Neural progenitor cell (in vitro differentiated cells): ENCODE measurements around the gene LIMA1. TPM values are rescaled to one million over a fixed set of nuclear protein-coding genes. Genes with fewer than 3 reads are reported as not detected.

Experiments used
- DNase-seq: peaks from one replicate; pipeline ENCODE4 v3.0.0-alpha.2; 2016; ENCODE audit warnings: low spot score
- H2AFZ ChIP-seq: fragments of 200-600 bp; sonication (generic); replicated peaks from 2 replicates; pipeline ENCODE4 v1.6.1; 2016; ENCODE audit warnings: antibody characterized with exemption
- H3F3A ChIP-seq: fragments of 200-600 bp; sonication (generic); 2 replicates; pipeline ENCODE4 v1.6.1; 2016; ENCODE audit warnings: antibody characterized with exemption, low read depth
- H3K27ac ChIP-seq: fragments of 200-600 bp; sonication (generic); 2 replicates; pipeline ENCODE4 v1.5.1; 2016; ENCODE audit warnings: mild to moderate bottlenecking
- H3K27me3 ChIP-seq: fragments of 200-600 bp; sonication (generic); 2 replicates; pipeline ENCODE4 v1.6.1; 2016; ENCODE audit warnings: mild to moderate bottlenecking, moderate library complexity
- H3K36me3 ChIP-seq: fragments of 200-600 bp; sonication (generic); 2 replicates; pipeline ENCODE4 v1.5.1; 2016
- H3K4me1 ChIP-seq: fragments of 200-600 bp; sonication (generic); 2 replicates; pipeline ENCODE4 v1.6.1; 2016; ENCODE audit warnings: mixed run types
- H3K4me2 ChIP-seq: fragments of 200-600 bp; sonication (generic); 2 replicates; pipeline ENCODE4 v1.6.1; 2016
- H3K4me3 ChIP-seq: fragments of 200-600 bp; sonication (generic); 2 replicates; pipeline ENCODE4 v1.5.1; 2016
- H3K79me2 ChIP-seq: fragments of 200-600 bp; sonication (generic); 2 replicates; pipeline ENCODE4 v1.6.1; 2016; ENCODE audit warnings: low read depth
- H3K9ac ChIP-seq: fragments of 200-600 bp; sonication (generic); 2 replicates; pipeline ENCODE4 v1.6.1; 2016
- H3K9me3 ChIP-seq: fragments of 200-600 bp; sonication (generic); 2 replicates; pipeline ENCODE4 v1.5.1; 2016; ENCODE audit warnings: low read depth
- H4K20me1 ChIP-seq: fragments of 200-600 bp; sonication (generic); 2 replicates; pipeline ENCODE4 v1.6.1; 2016; ENCODE audit warnings: low read depth
- H3K27ac Mint-ChIP-seq: 3 replicates; pipeline ENCODE4 v1.8.0; 2021; ENCODE audit warnings: mixed read lengths
- H3K27me3 Mint-ChIP-seq: 2 replicates; pipeline ENCODE4 v1.8.0; 2022; ENCODE audit warnings: low read depth, mild to moderate bottlenecking, inconsistent platforms, moderate library complexity, mixed read lengths; ENCODE audit not compliant: insufficient read depth
- H3K36me3 Mint-ChIP-seq: 3 replicates; pipeline ENCODE4 v1.8.0; 2021; ENCODE audit warnings: mixed read lengths
- H3K4me1 Mint-ChIP-seq: 3 replicates; pipeline ENCODE4 v1.8.0; 2021; ENCODE audit warnings: mixed read lengths
- H3K4me3 Mint-ChIP-seq: 3 replicates; pipeline ENCODE4 v1.8.0; 2021; ENCODE audit warnings: mild to moderate bottlenecking, moderate library complexity, mixed read lengths
- H3K9me3 Mint-ChIP-seq: 3 replicates; pipeline ENCODE4 v1.8.0; 2020; ENCODE audit warnings: mixed read lengths
- CTCF ChIP-seq: fragments of 200-600 bp; sonication (generic); IDR thresholded peaks from 2 replicates; pipeline ENCODE4 v1.5.1; 2017; ENCODE audit warnings: antibody characterized with exemption, mild to moderate bottlenecking
- EZH2 ChIP-seq: fragments of 200-600 bp; sonication (generic); IDR thresholded peaks from 2 replicates; pipeline ENCODE4 v1.6.1; 2017; ENCODE audit warnings: antibody characterized with exemption, mild to moderate bottlenecking, moderate library complexity
- EZH2phosphoT487 ChIP-seq: fragments of 200-600 bp; sonication (generic); IDR thresholded peaks from 2 replicates; pipeline ENCODE4 v1.6.1; 2017; ENCODE audit warnings: antibody characterized with exemption
- total RNA-seq: library from RNA; depleted of rRNA; stranded (reverse); fragments of >200 nt; gene quantifications from 2 replicates; pipeline ENCODE4 v1.2.3, GENCODE V29; 2015; ENCODE audit warnings: low replicate concordance

LIMA1 gene
- total RNA-seq, 1 donor from 2014 or later: 25.0 TPM

GRCh38 chr12:50222275-50222783, 61.0 kb downstream of the LIMA1 start:
- peak overlapping the region; percentile 51 for H2AFZ ChIP-seq
- peak; percentile 59 for DNase-seq

GRCh38 chr12:50221228-50222008, 61.9 kb downstream of the LIMA1 start:
- peak; percentile 45 for DNase-seq
- Mint-ChIP-seq H3K27ac (no peak overlapping the region), H3K4me3 (no peak overlapping the region), H3K4me1 (peaks cover 20% of the 10 kb centered on the region), H3K9me3 (no peaks in the 10 kb centered on the region), H3K27me3 (no peaks in the 10 kb centered on the region), H3K36me3 (no peaks in the 10 kb centered on the region)
- Histone ChIP-seq H4K20me1 (no peaks in the 10 kb centered on the region), H3K4me2 (peak overlapping the region; percentile 82), H3K4me3 (peak overlapping the region; percentile 48), H3K79me2 (peaks cover 13% of the 10 kb centered on the region), H3K27me3 (no peaks in the 10 kb centered on the region), H3K9me3 (no peaks in the 10 kb centered on the region), H2AFZ (peak overlapping the region; percentile 51), H3K4me1 (peaks cover 38% of the 10 kb centered on the region), H3K27ac (peak overlapping the region; percentile 66), H3F3A (peaks cover 42% of the 10 kb centered on the region), H3K36me3 (no peaks in the 10 kb centered on the region), H3K9ac (peak overlapping the region; percentile 9)
- TF ChIP-seq CTCF: no peak
- TF ChIP-seq EZH2: no peak
- TF ChIP-seq EZH2phosphoT487: no peak

More at GRCh38 chr12:50222275-50222783, 61.0 kb downstream of the LIMA1 start:
- Histone ChIP-seq H3K4me2 (peak overlapping the region; percentile 82), H3F3A (peaks cover 42% of the 10 kb centered on the region), H3K27ac (peak overlapping the region; percentile 66), H3K27me3 (no peaks in the 10 kb centered on the region), H3K36me3 (no peaks in the 10 kb centered on the region), H3K79me2 (peaks cover 13% of the 10 kb centered on the region), H4K20me1 (no peaks in the 10 kb centered on the region), H3K9ac (no peak overlapping the region), H3K4me1 (peaks cover 38% of the 10 kb centered on the region), H3K9me3 (no peaks in the 10 kb centered on the region), H3K4me3 (peak overlapping the region; percentile 48)
- H3K27ac Mint-ChIP-seq: no peak overlapping the region
- H3K36me3 Mint-ChIP-seq: no peaks in the 10 kb centered on the region
- H3K4me3 Mint-ChIP-seq: no peak overlapping the region
- H3K27me3 Mint-ChIP-seq: no peaks in the 10 kb centered on the region
- H3K4me1 Mint-ChIP-seq: peaks cover 20% of the 10 kb centered on the region
- TF ChIP-seq EZH2: no peak
- TF ChIP-seq EZH2phosphoT487: no peak
- peak; percentile 10 for TF ChIP-seq CTCF
- no peaks in the 10 kb centered on the region for H3K9me3 Mint-ChIP-seq

GRCh38 chr12:50220363-50220995, 62.8 kb downstream of the LIMA1 start:
- H4K20me1 ChIP-seq: no peaks in the 10 kb centered on the region
- no peaks in the 10 kb centered on the region for H3K9me3 ChIP-seq
- peak overlapping the region; percentile 82 for H3K4me2 ChIP-seq
- peak overlapping the region; percentile 48 for H3K4me3 ChIP-seq
- peak overlapping the region; percentile 9 for H3K9ac ChIP-seq
- no peaks in the 10 kb centered on the region for H3K27me3 ChIP-seq
- Mint-ChIP-seq H3K36me3 (no peaks in the 10 kb centered on the region), H3K27me3 (no peaks in the 10 kb centered on the region), H3K9me3 (no peaks in the 10 kb centered on the region), H3K4me3 (no peak overlapping the region), H3K27ac (peak overlapping the region; percentile 95), H3K4me1 (peaks cover 20% of the 10 kb centered on the region)
- H3K36me3 ChIP-seq: no peaks in the 10 kb centered on the region
- peaks cover 42% of the 10 kb centered on the region for H3F3A ChIP-seq
- H3K4me1 ChIP-seq: peaks cover 38% of the 10 kb centered on the region
- TF ChIP-seq EZH2 (no peak), EZH2phosphoT487 (no peak), CTCF (no peak)
- peaks cover 13% of the 10 kb centered on the region for H3K79me2 ChIP-seq
- peak; percentile 24 for DNase-seq
- peak overlapping the region; percentile 45 for H3K27ac ChIP-seq
- peak overlapping the region; percentile 34 for H2AFZ ChIP-seq
